ENCODE data around the gene PRMT5.
"Not testable (repeated sequence)": the region's sequence is repeated elsewhere in the genome, so short reads cannot be mapped to it uniquely, and the experiment has no call there.

Gene PRMT5

GRCh38 chr14:22915886-22916521, 13.2 kb downstream of the PRMT5 start:
- peak; percentile 81 for DNase-seq (ENCODE audit: low read depth)
- no peak overlapping the region for H3K4me3 ChIP-seq (ENCODE audit: low read depth, low read length)
- TF ChIP-seq MAX (IDR thresholded peaks at IDR 0.05; ENCODE audit: low read depth, low read length) (no peak), CTCF (IDR thresholded peaks at IDR 0.05; ENCODE audit: low read depth, low read length) (no peak), POLR2A (IDR thresholded peaks at IDR 0.05; ENCODE audit: extremely low read depth, insufficient read length) (no peak), MYC (IDR thresholded peaks at IDR 0.05; ENCODE audit: low read depth, low read length) (no peak)

- DNase-seq (ENCODE audit: low read depth) = peak; percentile 37
- not testable (repeated sequence) for H3K4me3 ChIP-seq (ENCODE audit: low read depth, low read length)
These were observed 14.3 kb downstream of the PRMT5 start for GRCh38 chr14:22914836-22915235.

- TF ChIP-seq MYC (IDR thresholded peaks at IDR 0.05; ENCODE audit: low read depth, low read length) (no peak), CTCF (IDR thresholded peaks at IDR 0.05; ENCODE audit: low read depth, low read length) (no peak), POLR2A (IDR thresholded peaks at IDR 0.05; ENCODE audit: extremely low read depth, insufficient read length) (no peak), MAX (IDR thresholded peaks at IDR 0.05; ENCODE audit: low read depth, low read length) (no peak)
- DNase-seq (ENCODE audit: low read depth) = no peak
- no peak overlapping the region for H3K4me3 ChIP-seq (ENCODE audit: low read depth, low read length)
These were observed 18.3 kb downstream of the PRMT5 start for GRCh38 chr14:22910916-22911315.

GRCh38 chr14:22908601-22909000, 20.6 kb downstream of the PRMT5 start:
- H3K4me3 ChIP-seq (ENCODE audit: low read depth, low read length) = no peak overlapping the region
- DNase-seq (ENCODE audit: low read depth) = peak; percentile 53
- no peak for TF ChIP-seq POLR2A (IDR thresholded peaks at IDR 0.05; ENCODE audit: extremely low read depth, insufficient read length)
- TF ChIP-seq MAX (IDR thresholded peaks at IDR 0.05; ENCODE audit: low read depth, low read length) = no peak
- TF ChIP-seq CTCF (IDR thresholded peaks at IDR 0.05; ENCODE audit: low read depth, low read length) = no peak
- no peak for TF ChIP-seq MYC (IDR thresholded peaks at IDR 0.05; ENCODE audit: low read depth, low read length)

- no peak for DNase-seq (ENCODE audit: low read depth)
- H3K4me3 ChIP-seq (ENCODE audit: low read depth, low read length) = no peak overlapping the region
- TF ChIP-seq MAX (IDR thresholded peaks at IDR 0.05; ENCODE audit: low read depth, low read length) = no peak
- TF ChIP-seq CTCF (IDR thresholded peaks at IDR 0.05; ENCODE audit: low read depth, low read length) = no peak
- TF ChIP-seq POLR2A (IDR thresholded peaks at IDR 0.05; ENCODE audit: extremely low read depth, insufficient read length) = no peak
- no peak for TF ChIP-seq MYC (IDR thresholded peaks at IDR 0.05; ENCODE audit: low read depth, low read length)
These were observed 21.7 kb downstream of the PRMT5 start for GRCh38 chr14:22907429-22907828.

GRCh38 chr14:22906073-22906472, 23.1 kb downstream of the PRMT5 start:
- no peak overlapping the region for H3K4me3 ChIP-seq (ENCODE audit: low read depth, low read length)
- DNase-seq (ENCODE audit: low read depth) = no peak
- TF ChIP-seq CTCF (IDR thresholded peaks at IDR 0.05; ENCODE audit: low read depth, low read length) = no peak
- no peak for TF ChIP-seq MYC (IDR thresholded peaks at IDR 0.05; ENCODE audit: low read depth, low read length)
- TF ChIP-seq POLR2A (IDR thresholded peaks at IDR 0.05; ENCODE audit: extremely low read depth, insufficient read length) = no peak
- no peak for TF ChIP-seq MAX (IDR thresholded peaks at IDR 0.05; ENCODE audit: low read depth, low read length)

Data from NB4 (cell line).